ENCODE results near the gene RABEP2. TPM values are rescaled to one million over a fixed set of nuclear protein-coding genes. Genes with fewer than 3 reads are reported as not detected.

The RABEP2 gene
- total and polyA plus RNA-seq, 9 of the 15 experiments (the other 6 are each of a cell fraction or from before 2014, with no cell fraction given) = 0.15 to 13.4 (median 3.5) TPM

DNA sequence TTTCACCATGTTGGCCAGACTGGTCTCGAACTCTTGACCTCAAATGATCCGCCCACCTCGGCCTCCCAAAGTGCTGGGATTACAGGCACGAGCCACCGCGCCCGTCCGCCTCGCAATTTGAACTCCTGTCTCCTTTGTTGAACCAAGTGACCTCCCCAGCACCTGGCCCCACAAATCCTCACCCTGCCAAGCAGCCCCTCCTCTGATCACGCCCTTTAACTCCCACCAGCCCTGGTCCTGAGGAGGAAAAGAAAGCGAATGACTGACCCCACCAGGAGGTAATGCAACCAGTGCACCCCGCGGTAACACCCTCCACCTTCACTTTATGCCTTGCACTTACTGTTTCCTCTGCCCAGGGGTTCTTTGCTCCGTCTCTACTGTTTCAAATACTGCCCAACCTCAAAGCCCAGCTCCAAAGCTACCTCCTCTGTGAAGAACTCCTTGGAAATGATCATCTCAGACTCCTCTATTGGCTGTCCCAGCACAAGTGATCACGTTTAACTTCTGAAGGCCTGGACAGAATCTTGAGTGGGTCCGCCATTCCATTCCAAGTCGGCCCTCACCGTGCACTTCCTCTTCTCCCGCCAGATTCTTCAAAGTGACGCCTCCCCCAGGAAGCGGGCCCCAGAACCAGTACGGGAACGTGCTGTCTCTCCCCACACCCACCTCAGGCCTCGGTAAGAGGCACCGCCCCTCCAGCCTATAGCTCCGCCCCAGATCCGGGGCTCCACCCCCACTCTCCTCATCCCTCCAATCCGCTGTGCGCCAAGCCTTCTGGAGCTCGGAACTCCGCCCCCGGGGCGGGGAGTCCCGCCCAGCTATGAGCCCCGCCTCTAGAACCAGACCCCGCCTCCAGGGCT is 11.1 kb upstream of the RABEP2 start (continued):
- peak; percentile 68; the same call in 1 of the 2 replicates for TF ChIP-seq ARID4B (CRISPR knock-in tag; IDR thresholded peaks at IDR 0.05)
- peak; percentile 26; the same call in 1 of the 2 replicates for TF ChIP-seq VEZF1 (CRISPR knock-in tag; IDR thresholded peaks at IDR 0.05)
- TF ChIP-seq, protein P1, sequence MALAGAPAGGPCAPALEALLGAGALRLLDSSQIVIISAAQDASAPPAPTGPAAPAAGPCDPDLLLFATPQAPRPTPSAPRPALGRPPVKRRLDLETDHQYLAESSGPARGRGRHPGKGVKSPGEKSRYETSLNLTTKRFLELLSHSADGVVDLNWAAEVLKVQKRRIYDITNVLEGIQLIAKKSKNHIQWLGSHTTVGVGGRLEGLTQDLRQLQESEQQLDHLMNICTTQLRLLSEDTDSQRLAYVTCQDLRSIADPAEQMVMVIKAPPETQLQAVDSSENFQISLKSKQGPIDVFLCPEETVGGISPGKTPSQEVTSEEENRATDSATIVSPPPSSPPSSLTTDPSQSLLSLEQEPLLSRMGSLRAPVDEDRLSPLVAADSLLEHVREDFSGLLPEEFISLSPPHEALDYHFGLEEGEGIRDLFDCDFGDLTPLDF (CRISPR knock-in tag; IDR thresholded peaks at IDR 0.05) = peak; percentile 53; the same call in 1 of the 2 replicates
- peak; percentile 30; the same call in 1 of the 2 replicates for TF ChIP-seq MXI1 (IDR thresholded peaks at IDR 0.05; ENCODE audit: low read depth, low read length)
- TF ChIP-seq CREM (IDR thresholded peaks at IDR 0.05; ENCODE audit: low read depth) = peak; percentile 34; the same call in 1 of the 2 replicates
- TF ChIP-seq TAF9B (IDR thresholded peaks at IDR 0.05; ENCODE audit: partially characterized antibody) = no peak
- TF ChIP-seq YY1 (IDR thresholded peaks at IDR 0.05; ENCODE audit: borderline replicate concordance in 1 of 3, control insufficient read depth in 1 of 3, extremely low read depth in 1 of 3, insufficient read depth in 3 of 3, insufficient read length in 1 of 3, insufficient replicate concordance in 2 of 3, low read depth in 1 of 3, low read length in 2 of 3) = peak in 1 of 3 experiments; percentile 66
- TF ChIP-seq JUND (IDR thresholded peaks at IDR 0.05; ENCODE audit: borderline replicate concordance, low read depth, low read length) = peak; percentile 43; the same call in 1 of the 2 replicates
- no peak; the same call in 2 of the 3 replicates for TF ChIP-seq JUND (tag; IDR thresholded peaks at IDR 0.05; ENCODE audit: borderline replicate concordance, low read depth, low read length)
- TF ChIP-seq, protein P2, sequence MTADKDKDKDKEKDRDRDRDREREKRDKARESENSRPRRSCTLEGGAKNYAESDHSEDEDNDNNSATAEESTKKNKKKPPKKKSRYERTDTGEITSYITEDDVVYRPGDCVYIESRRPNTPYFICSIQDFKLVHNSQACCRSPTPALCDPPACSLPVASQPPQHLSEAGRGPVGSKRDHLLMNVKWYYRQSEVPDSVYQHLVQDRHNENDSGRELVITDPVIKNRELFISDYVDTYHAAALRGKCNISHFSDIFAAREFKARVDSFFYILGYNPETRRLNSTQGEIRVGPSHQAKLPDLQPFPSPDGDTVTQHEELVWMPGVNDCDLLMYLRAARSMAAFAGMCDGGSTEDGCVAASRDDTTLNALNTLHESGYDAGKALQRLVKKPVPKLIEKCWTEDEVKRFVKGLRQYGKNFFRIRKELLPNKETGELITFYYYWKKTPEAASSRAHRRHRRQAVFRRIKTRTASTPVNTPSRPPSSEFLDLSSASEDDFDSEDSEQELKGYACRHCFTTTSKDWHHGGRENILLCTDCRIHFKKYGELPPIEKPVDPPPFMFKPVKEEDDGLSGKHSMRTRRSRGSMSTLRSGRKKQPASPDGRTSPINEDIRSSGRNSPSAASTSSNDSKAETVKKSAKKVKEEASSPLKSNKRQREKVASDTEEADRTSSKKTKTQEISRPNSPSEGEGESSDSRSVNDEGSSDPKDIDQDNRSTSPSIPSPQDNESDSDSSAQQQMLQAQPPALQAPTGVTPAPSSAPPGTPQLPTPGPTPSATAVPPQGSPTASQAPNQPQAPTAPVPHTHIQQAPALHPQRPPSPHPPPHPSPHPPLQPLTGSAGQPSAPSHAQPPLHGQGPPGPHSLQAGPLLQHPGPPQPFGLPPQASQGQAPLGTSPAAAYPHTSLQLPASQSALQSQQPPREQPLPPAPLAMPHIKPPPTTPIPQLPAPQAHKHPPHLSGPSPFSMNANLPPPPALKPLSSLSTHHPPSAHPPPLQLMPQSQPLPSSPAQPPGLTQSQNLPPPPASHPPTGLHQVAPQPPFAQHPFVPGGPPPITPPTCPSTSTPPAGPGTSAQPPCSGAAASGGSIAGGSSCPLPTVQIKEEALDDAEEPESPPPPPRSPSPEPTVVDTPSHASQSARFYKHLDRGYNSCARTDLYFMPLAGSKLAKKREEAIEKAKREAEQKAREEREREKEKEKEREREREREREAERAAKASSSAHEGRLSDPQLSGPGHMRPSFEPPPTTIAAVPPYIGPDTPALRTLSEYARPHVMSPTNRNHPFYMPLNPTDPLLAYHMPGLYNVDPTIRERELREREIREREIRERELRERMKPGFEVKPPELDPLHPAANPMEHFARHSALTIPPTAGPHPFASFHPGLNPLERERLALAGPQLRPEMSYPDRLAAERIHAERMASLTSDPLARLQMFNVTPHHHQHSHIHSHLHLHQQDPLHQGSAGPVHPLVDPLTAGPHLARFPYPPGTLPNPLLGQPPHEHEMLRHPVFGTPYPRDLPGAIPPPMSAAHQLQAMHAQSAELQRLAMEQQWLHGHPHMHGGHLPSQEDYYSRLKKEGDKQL (CRISPR knock-in tag; IDR thresholded peaks at IDR 0.05; ENCODE audit: borderline replicate concordance) = no peak
- TF ChIP-seq TCF7 (IDR thresholded peaks at IDR 0.05; ENCODE audit: borderline replicate concordance) = peak; percentile 81; the same call in 1 of the 2 replicates
- no peak for TF ChIP-seq ZNF583 (CRISPR knock-in tag; IDR thresholded peaks at IDR 0.05)
